ENCODE measurements around the gene FOXE1.

GRCh38 chr9:97855899-97856298, 2.9 kb downstream of the FOXE1 start:
- TF ChIP-seq POLR2AphosphoS5 (IDR thresholded peaks at IDR 0.05; ENCODE audit: borderline replicate concordance, low read depth, low read length) (no peak), EZH2 (IDR thresholded peaks at IDR 0.05) (no peak), FOXP2 (optimal IDR thresholded peaks at IDR 0.05; ENCODE audit: control extremely low read depth, extremely low read length, insufficient read depth) (no peak)
